ENCODE results near the gene RABGAP1L. TPM values are rescaled to one million over a fixed set of nuclear protein-coding genes. Genes with fewer than 3 reads are reported as not detected.

Gene RABGAP1L
- total RNA-seq, 2 experiments from 2014 or later, result 59.8 to 67.6 TPM

DNA sequence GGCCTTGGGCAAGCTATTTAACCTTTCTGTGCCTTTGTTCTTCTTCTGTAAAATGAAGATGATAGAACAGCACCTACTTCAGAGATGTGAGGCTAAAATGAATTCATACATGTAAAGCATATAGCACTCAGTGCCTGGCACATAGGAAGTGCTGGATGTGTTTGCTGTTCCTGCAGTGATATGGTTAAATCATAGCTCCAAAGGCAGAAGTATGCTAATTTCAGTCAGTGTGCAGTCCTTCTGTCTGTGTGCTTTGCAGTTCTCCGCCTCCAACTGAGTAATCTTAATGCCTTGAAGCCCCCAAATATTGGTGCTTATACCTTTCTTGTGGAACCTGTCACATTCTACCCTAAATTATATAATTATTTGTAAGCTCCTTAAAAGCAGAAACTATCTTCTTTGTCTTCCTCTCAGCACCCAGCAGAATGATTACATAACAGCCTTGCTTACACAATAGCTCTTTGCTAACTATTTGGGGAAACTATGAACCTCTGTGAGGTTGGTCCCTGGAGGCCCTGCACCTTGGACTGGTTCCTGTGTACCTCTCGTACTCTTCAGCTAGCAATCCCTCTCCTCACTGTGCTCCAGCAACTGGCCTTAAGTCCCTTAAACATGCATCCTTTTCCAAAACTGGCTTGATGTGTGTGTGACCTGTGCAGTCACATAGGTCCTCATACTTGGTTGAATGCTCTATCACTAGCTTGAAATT, 783.4 kb downstream of the RABGAP1L start:
- no peaks in the 10 kb centered on the region for H3K9me3 ChIP-seq (ENCODE audit: control insufficient read depth in 1 of 2, insufficient read depth in 1 of 2, low read length in 2 of 2)
- H3K27me3 ChIP-seq (ENCODE audit: control insufficient read depth in 1 of 2, insufficient read depth in 2 of 2, low read length in 2 of 2), result no peaks in the 10 kb centered on the region
- no peak overlapping the region for H3K27ac ChIP-seq (ENCODE audit: low read depth in 1 of 2, low read length in 2 of 2)
- Mint-ChIP-seq H3K9me3 (no peaks in the 10 kb centered on the region), H3K36me3 (ENCODE audit: low read depth) (no peaks in the 10 kb centered on the region), H3K4me1 (ENCODE audit: low read depth) (peaks cover 45% of the 10 kb centered on the region), H3K27me3 (no peaks in the 10 kb centered on the region), H3K4me3 (no peak overlapping the region), H3K27ac (no peak overlapping the region)
- CTCF ChIA-PET, result interaction anchor here (1.1 kb wide), 1 partner anchor 41 kb away, joined by 3 read pairs; no protein-coding TSS in a partner anchor
- H3K4me1 ChIP-seq (ENCODE audit: insufficient read depth, low read length), result no peaks in the 10 kb centered on the region
- H3K4me3 ChIP-seq (ENCODE audit: low read length), result no peak overlapping the region
- ATAC-seq (ENCODE audit: poor library complexity) (no peak), DNase-seq (peak in 3 of 14 experiments; percentile 15 to 40 (median 34))
- TF ChIP-seq, protein P1, sequence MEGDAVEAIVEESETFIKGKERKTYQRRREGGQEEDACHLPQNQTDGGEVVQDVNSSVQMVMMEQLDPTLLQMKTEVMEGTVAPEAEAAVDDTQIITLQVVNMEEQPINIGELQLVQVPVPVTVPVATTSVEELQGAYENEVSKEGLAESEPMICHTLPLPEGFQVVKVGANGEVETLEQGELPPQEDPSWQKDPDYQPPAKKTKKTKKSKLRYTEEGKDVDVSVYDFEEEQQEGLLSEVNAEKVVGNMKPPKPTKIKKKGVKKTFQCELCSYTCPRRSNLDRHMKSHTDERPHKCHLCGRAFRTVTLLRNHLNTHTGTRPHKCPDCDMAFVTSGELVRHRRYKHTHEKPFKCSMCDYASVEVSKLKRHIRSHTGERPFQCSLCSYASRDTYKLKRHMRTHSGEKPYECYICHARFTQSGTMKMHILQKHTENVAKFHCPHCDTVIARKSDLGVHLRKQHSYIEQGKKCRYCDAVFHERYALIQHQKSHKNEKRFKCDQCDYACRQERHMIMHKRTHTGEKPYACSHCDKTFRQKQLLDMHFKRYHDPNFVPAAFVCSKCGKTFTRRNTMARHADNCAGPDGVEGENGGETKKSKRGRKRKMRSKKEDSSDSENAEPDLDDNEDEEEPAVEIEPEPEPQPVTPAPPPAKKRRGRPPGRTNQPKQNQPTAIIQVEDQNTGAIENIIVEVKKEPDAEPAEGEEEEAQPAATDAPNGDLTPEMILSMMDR (IDR thresholded peaks at IDR 0.05), result no peak
- no peaks in the 10 kb centered on the region for H3K36me3 ChIP-seq (ENCODE audit: insufficient read depth, low read length)
- intact Hi-C loops (cut with DNase I, micrococcal nuclease), result no loop called here
- POLR2A ChIA-PET, result interaction anchor here (1.2 kb wide), 1 partner anchor 22 kb away, joined by 4 read pairs; no protein-coding TSS in a partner anchor

DNA sequence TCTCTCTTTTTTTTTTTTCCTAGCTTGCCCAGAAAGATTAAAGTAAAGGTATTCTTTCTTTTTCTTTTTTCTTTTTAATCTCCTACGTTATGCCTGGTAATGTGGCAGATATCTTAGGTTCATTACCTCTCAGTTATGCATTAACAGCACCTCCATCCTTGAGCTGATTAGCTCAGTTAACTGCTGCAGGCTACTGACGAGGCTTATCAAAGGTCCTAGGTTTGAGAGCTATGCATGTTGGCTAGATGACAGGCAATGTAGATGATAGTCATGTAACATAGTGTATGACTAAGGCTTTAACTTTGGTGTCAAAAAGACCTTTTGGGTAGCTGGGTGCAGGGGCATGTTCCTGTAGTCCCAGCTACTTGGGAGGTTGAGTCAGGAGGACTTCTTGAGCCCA, 786.7 kb downstream of the RABGAP1L start:
- intact Hi-C loops (cut with DNase I, micrococcal nuclease), result no loop called here
- POLR2A ChIA-PET, result no interaction called here
- no peak overlapping the region for H3K27ac Mint-ChIP-seq

DNA sequence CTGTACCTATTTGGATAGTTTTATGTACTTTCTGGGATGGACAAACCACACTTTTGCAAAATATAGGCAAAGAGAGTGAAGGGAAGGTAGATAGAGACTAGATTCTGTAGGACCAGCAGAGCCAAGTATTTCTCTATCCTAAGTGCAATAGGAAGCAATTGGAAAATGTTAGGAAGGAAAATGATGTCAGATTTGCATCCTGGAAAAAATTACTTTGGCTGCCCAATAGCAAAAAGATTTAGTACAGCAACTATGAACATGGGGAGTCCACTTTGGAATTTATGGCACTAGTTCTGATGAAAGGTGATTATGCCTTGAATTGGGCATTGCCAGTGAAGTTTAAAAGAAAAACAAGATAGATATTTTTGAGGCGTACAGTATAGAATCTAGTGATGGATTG, 789.7 kb downstream of the RABGAP1L start:
- H3K9me3 ChIP-seq (ENCODE audit: control insufficient read depth in 1 of 2, insufficient read depth in 1 of 2, low read length in 2 of 2), result no peaks in the 10 kb centered on the region
- H3K4me3 Mint-ChIP-seq, result no peak overlapping the region
- no peaks in the 10 kb centered on the region for H3K36me3 ChIP-seq (ENCODE audit: insufficient read depth, low read length)
- DNase-seq, result no peak
- H3K27ac Mint-ChIP-seq, result no peak overlapping the region
- no peaks in the 10 kb centered on the region for H3K9me3 Mint-ChIP-seq
- ChIA-PET POLR2A (no interaction called here), CTCF (interaction anchor here (1.0 kb wide), 1 partner anchor 9 kb away, joined by 3 read pairs; no protein-coding TSS in a partner anchor)
- no peak overlapping the region for H3K4me3 ChIP-seq (ENCODE audit: low read length)
- ATAC-seq (ENCODE audit: poor library complexity), result no peak
- no peaks in the 10 kb centered on the region for H3K27me3 ChIP-seq (ENCODE audit: control insufficient read depth in 1 of 2, insufficient read depth in 2 of 2, low read length in 2 of 2)
- H3K27me3 Mint-ChIP-seq, result no peaks in the 10 kb centered on the region
- no peaks in the 10 kb centered on the region for H3K36me3 Mint-ChIP-seq (ENCODE audit: low read depth)
- intact Hi-C loops (cut with DNase I, micrococcal nuclease), result no loop called here
- H3K27ac ChIP-seq (ENCODE audit: low read depth in 1 of 2, low read length in 2 of 2), result no peak overlapping the region
- no peaks in the 10 kb centered on the region for H3K4me1 ChIP-seq (ENCODE audit: insufficient read depth, low read length)
- TF ChIP-seq, protein P1 (IDR thresholded peaks at IDR 0.05), result no peak
- H3K4me1 Mint-ChIP-seq (ENCODE audit: low read depth), result peaks cover 25% of the 10 kb centered on the region

More for the DNA sequence above, 786.7 kb downstream of the RABGAP1L start:
- Histone ChIP-seq H3K36me3 (ENCODE audit: insufficient read depth, low read length) (no peaks in the 10 kb centered on the region), H3K27ac (ENCODE audit: low read depth in 1 of 2, low read length in 2 of 2) (no peak overlapping the region), H3K9me3 (ENCODE audit: control insufficient read depth in 1 of 2, insufficient read depth in 1 of 2, low read length in 2 of 2) (no peaks in the 10 kb centered on the region), H3K27me3 (ENCODE audit: control insufficient read depth in 1 of 2, insufficient read depth in 2 of 2, low read length in 2 of 2) (no peaks in the 10 kb centered on the region), H3K4me3 (ENCODE audit: low read length) (no peak overlapping the region), H3K4me1 (ENCODE audit: insufficient read depth, low read length) (no peaks in the 10 kb centered on the region)
- CTCF ChIA-PET, result interaction anchor here (0.8 kb wide), 1 partner anchor 8 kb away, joined by 3 read pairs; no protein-coding TSS in a partner anchor
- Mint-ChIP-seq H3K4me1 (ENCODE audit: low read depth) (peaks cover 18% of the 10 kb centered on the region), H3K36me3 (ENCODE audit: low read depth) (no peaks in the 10 kb centered on the region), H3K27me3 (no peaks in the 10 kb centered on the region), H3K9me3 (no peaks in the 10 kb centered on the region), H3K4me3 (no peak overlapping the region)
- TF ChIP-seq, protein P1 (IDR thresholded peaks at IDR 0.05), result no peak
- ATAC-seq (ENCODE audit: poor library complexity), result no peak
- DNase-seq, result no peak

Measured in CD4-positive, alpha-beta T cell (primary cell).